Glutamatergic neuron (in vitro differentiated cells): ENCODE results near the gene DGKG. TPM values are rescaled to one million over a fixed set of nuclear protein-coding genes. Genes with fewer than 3 reads are reported as not detected.

Source experiments
- DNase-seq: peaks from one replicate; pipeline ENCODE4 v3.0.0; 2022
- H3K27ac Mint-ChIP-seq: one replicate; pipeline ENCODE4 v1.8.0; 2020; ENCODE audit warnings: mild to moderate bottlenecking, mixed read lengths, inconsistent platforms; ENCODE audit not compliant: unreplicated experiment
- H3K27me3 Mint-ChIP-seq: one replicate; pipeline ENCODE4 v1.8.0; 2020; ENCODE audit warnings: mild to moderate bottlenecking, moderate library complexity, mixed read lengths, inconsistent platforms; ENCODE audit not compliant: unreplicated experiment
- H3K36me3 Mint-ChIP-seq: one replicate; pipeline ENCODE4 v1.8.0; 2020; ENCODE audit warnings: mild to moderate bottlenecking, mixed read lengths, inconsistent platforms; ENCODE audit not compliant: unreplicated experiment
- H3K4me1 Mint-ChIP-seq: one replicate; pipeline ENCODE4 v1.8.0; 2020; ENCODE audit warnings: mild to moderate bottlenecking, low read depth, mixed read lengths, inconsistent platforms; ENCODE audit not compliant: unreplicated experiment
- H3K4me3 Mint-ChIP-seq: one replicate; pipeline ENCODE4 v1.8.0; 2020; ENCODE audit warnings: mild to moderate bottlenecking, mixed read lengths, inconsistent platforms; ENCODE audit not compliant: unreplicated experiment
- H3K9me3 Mint-ChIP-seq: one replicate; pipeline ENCODE4 v1.8.0; 2020; ENCODE audit warnings: mild to moderate bottlenecking, moderate library complexity, mixed read lengths, inconsistent platforms; ENCODE audit not compliant: unreplicated experiment
- CTCF ChIP-seq: fragments of 200-600 bp; sonication (generic); IDR thresholded peaks from one replicate; pipeline ENCODE4 v1.5.0; 2021; ENCODE audit not compliant: partially characterized antibody, unreplicated experiment
- total RNA-seq: library from RNA; stranded (reverse); fragmentation: NEBNext Ultra II Directional; extraction: Animal tissue kit (Norgen Biotek cat#: 25700); gene quantifications from one replicate; pipeline ENCODE4 v1.2.1, GENCODE V29; 2021; ENCODE audit not compliant: unreplicated experiment

DGKG gene
- total RNA-seq, 1 donor from 2014 or later: 24.1 TPM

DNA sequence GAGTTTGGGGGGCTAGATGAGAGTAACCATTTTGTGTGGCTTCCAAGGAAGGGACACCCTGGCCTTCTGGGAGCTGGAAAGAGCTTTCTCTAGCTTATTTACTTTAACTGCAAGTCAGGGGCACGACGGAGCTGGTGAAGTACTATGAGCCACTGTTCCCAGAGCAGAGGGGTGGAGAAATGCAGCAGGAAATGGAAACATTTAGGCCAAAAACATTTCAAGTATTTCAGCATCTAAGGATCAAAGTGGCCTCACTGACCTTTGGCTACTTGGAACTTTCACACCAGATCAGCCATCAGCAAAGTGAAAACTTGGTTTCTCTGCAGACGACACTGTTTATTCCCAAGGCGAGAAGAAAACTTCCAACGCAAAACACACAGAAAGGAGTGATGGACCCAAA lies 7.9 kb downstream of the DGKG start:
- Mint-ChIP-seq H3K9me3 (peaks cover 3% of the 10 kb centered on the region), H3K27ac (peak overlapping the region; percentile 52), H3K36me3 (peaks cover 7% of the 10 kb centered on the region), H3K27me3 (no peaks in the 10 kb centered on the region), H3K4me1 (peaks cover 33% of the 10 kb centered on the region), H3K4me3 (no peak overlapping the region)
- DNase-seq: no peak
- no peak for TF ChIP-seq CTCF

- Mint-ChIP-seq H3K27me3 (no peaks in the 10 kb centered on the region), H3K36me3 (peaks cover 7% of the 10 kb centered on the region), H3K27ac (no peak overlapping the region), H3K4me3 (no peak overlapping the region), H3K4me1 (peaks cover 23% of the 10 kb centered on the region), H3K9me3 (peaks cover 3% of the 10 kb centered on the region)
- no peak for TF ChIP-seq CTCF
- no peak for DNase-seq
These were observed 9.7 kb downstream of the DGKG start for GRCh38 chr3:186352369-186352768.

- no peaks in the 10 kb centered on the region for H3K27me3 Mint-ChIP-seq
- no peak overlapping the region for H3K4me3 Mint-ChIP-seq
- no peak for TF ChIP-seq CTCF
- no peak overlapping the region for H3K27ac Mint-ChIP-seq
- H3K4me1 Mint-ChIP-seq: peaks cover 29% of the 10 kb centered on the region
- H3K9me3 Mint-ChIP-seq: peaks cover 2% of the 10 kb centered on the region
- H3K36me3 Mint-ChIP-seq: no peaks in the 10 kb centered on the region
- DNase-seq: no peak
These were observed 19.8 kb downstream of the DGKG start for GRCh38 chr3:186342197-186342596.

DNA sequence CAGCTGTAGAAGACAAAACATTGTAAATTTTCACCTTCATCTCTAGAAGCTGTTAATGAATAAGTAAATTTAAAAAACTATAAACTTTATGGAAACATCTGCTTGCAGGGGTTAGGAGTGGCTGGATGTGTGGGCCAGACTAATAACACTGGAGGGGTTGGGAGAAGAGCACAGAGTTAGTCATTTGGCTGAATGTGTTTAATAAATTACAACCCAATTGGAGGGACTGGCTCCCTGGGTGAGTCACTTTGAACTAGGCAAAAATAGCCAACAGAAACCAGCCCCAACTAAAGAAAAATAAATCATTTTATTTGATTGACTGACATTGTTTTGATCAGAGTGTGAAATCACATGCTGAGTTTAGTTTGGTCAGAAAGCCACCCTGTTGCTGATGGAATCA lies 21.8 kb downstream of the DGKG start:
- H3K4me3 Mint-ChIP-seq: no peak overlapping the region
- peaks cover 29% of the 10 kb centered on the region for H3K4me1 Mint-ChIP-seq
- DNase-seq: no peak
- H3K9me3 Mint-ChIP-seq: peaks cover 2% of the 10 kb centered on the region
- no peak for TF ChIP-seq CTCF
- H3K27me3 Mint-ChIP-seq: no peaks in the 10 kb centered on the region
- H3K36me3 Mint-ChIP-seq: no peaks in the 10 kb centered on the region
- peak overlapping the region; percentile 21 for H3K27ac Mint-ChIP-seq

DNA sequence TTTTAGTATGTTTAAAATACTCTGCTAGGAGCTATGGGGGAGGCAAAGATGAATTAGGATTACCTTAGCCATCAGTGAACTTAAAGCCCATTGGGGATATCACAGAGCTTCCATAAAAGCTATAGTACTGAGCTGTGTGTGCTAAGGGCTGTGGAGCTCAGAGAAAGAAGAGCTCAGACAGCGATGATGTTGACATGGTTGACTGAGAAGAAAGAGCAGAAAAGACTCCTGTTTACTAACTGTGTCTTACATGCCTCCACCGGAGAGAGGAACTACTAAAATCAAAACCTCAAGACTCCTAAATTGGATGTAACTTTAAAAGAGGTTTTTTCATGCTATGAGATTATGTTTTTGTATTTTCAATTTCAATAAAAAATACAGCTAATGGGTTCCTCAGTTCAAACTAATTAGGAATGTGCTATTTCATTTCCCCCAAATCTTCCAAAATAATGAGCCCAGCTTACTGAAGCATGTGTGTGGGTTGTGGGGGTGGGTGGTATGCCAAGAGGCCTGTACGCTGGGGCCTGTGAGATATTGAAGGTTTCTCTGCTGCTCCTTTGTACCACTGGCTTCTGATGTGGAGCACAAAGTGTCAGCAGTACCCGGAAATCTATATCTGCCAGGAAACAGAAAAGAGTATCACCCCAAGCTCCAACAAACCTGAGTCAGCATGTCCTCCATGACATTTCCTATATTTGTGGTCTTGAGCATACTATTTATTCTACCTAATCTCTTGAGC lies 22.7 kb downstream of the DGKG start:
- no peaks in the 10 kb centered on the region for H3K36me3 Mint-ChIP-seq
- peaks cover 30% of the 10 kb centered on the region for H3K4me1 Mint-ChIP-seq
- no peak for TF ChIP-seq CTCF
- peak overlapping the region; percentile 77 for H3K27ac Mint-ChIP-seq
- H3K9me3 Mint-ChIP-seq: peaks cover 2% of the 10 kb centered on the region
- H3K27me3 Mint-ChIP-seq: no peaks in the 10 kb centered on the region
- no peak for DNase-seq
- no peak overlapping the region for H3K4me3 Mint-ChIP-seq
